Upper lobe of right lung (tissue), 1 donor: ENCODE data around the gene LINC00237. TPM values are rescaled to one million over a fixed set of nuclear protein-coding genes. Genes with fewer than 3 reads are reported as not detected.
A peak's percentile ranks its signal among the peaks of the same experiment; 100 is the strongest.

Experiments
- ATAC-seq: fragments of 200-7000 bp; cut with Tn5 transposase; one replicate; pipeline ENCODE4 v1.9.1; 2020; ENCODE audit warnings: mild to moderate bottlenecking, moderate library complexity
- DNase-seq: peaks from one replicate; pipeline ENCODE4 v3.0.0-alpha.2; 2020
- H3K27ac ChIP-seq: fragments of 200-600 bp; one replicate; pipeline ENCODE4 v1.8.0; 2022
- H3K27me3 ChIP-seq: fragments of 200-600 bp; one replicate; pipeline ENCODE4 v1.8.0; 2022; ENCODE audit warnings: mild to moderate bottlenecking
- H3K36me3 ChIP-seq: fragments of 200-600 bp; one replicate; pipeline ENCODE4 v1.8.0; 2022
- H3K4me1 ChIP-seq: fragments of 200-600 bp; one replicate; pipeline ENCODE4 v1.8.0; 2022
- H3K4me3 ChIP-seq: fragments of 200-600 bp; one replicate; pipeline ENCODE4 v1.8.0; 2022; ENCODE audit warnings: mild to moderate bottlenecking
- H3K9me3 ChIP-seq: fragments of 200-600 bp; one replicate; pipeline ENCODE4 v1.8.0; 2022
- intact Hi-C: fragments of 100-400 bp; cut with DNase I; formaldehyde crosslinking; loops from one replicate; pipeline ENCODE4 v1.11.0; 2022
- total RNA-seq: library from RNA; stranded (reverse); fragmentation: NEBNext Ultra II Directional; extraction: Animal tissue kit (Norgen Biotek cat#: 25700); gene quantifications from one replicate; pipeline ENCODE4 v1.2.1, GENCODE V29; 2021
- TF ChIP-seq, protein P1 (sequence below): fragments of 200-600 bp; IDR thresholded peaks from one replicate; pipeline ENCODE4 v1.8.0; 2022; ENCODE audit warnings: antibody characterized with exemption
- donor health status: DM: no; HTN: yes; CAD: no; lungs with severe emphysema.

Gene LINC00237
- total RNA-seq, 1 donor from 2014 or later = not detected

DNA sequence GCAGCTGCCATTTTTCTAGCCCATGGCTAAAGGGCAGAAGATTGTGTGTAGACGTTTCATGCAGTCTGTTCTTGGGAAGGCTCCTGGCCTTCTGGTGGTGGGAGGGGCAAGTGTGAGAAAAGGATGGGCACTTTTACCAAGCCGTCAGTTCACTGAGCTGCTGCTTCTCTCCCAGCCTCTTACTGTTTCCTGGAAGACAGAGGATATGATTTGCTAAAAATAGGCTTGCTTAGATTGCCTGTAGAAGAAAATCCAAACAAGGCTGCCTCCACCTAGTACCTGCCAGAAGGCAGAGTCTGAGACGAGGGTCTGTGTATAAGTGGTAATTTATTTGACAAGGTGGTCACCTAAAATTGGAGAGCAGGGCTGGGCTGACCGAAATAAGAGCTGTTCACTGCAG lies 27.2 kb upstream of the LINC00237 start:
- Histone ChIP-seq H3K4me1 (no peaks in the 10 kb centered on the region), H3K9me3 (no peaks in the 10 kb centered on the region), H3K27ac (no peak overlapping the region), H3K4me3 (no peak overlapping the region), H3K36me3 (peaks cover 31% of the 10 kb centered on the region), H3K27me3 (no peaks in the 10 kb centered on the region)
- no peak for ATAC-seq
- intact Hi-C loops = no loop called here
- TF ChIP-seq, protein P1, sequence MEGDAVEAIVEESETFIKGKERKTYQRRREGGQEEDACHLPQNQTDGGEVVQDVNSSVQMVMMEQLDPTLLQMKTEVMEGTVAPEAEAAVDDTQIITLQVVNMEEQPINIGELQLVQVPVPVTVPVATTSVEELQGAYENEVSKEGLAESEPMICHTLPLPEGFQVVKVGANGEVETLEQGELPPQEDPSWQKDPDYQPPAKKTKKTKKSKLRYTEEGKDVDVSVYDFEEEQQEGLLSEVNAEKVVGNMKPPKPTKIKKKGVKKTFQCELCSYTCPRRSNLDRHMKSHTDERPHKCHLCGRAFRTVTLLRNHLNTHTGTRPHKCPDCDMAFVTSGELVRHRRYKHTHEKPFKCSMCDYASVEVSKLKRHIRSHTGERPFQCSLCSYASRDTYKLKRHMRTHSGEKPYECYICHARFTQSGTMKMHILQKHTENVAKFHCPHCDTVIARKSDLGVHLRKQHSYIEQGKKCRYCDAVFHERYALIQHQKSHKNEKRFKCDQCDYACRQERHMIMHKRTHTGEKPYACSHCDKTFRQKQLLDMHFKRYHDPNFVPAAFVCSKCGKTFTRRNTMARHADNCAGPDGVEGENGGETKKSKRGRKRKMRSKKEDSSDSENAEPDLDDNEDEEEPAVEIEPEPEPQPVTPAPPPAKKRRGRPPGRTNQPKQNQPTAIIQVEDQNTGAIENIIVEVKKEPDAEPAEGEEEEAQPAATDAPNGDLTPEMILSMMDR = no peak
- no peak for DNase-seq

DNA sequence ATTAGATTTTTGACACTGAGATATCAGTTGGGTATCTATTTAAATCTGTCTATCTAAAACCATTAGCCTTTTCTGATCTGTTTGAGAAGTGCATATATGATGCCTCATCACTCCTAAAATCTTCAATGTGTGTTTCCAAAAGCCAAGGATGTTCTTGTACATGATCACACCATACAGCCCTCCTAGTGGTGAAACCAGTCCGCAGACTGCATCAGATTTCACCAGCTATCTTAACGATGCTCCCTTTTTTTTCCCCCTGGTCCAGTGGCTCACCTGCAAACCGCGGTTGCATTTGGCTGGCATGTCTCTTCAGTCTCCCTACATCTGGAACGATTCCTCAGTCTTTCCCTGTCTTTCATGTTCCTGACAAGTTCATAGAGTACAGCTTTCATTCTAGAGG lies 23.7 kb upstream of the LINC00237 start:
- ATAC-seq = no peak
- DNase-seq = no peak
- H3K9me3 ChIP-seq = no peaks in the 10 kb centered on the region
- H3K4me3 ChIP-seq = no peak overlapping the region
- H3K36me3 ChIP-seq = peaks cover 14% of the 10 kb centered on the region
- H3K4me1 ChIP-seq = peaks cover 7% of the 10 kb centered on the region
- no peak overlapping the region for H3K27ac ChIP-seq
- intact Hi-C loops = no loop called here
- TF ChIP-seq, protein P1 = no peak
- H3K27me3 ChIP-seq = no peaks in the 10 kb centered on the region

DNA sequence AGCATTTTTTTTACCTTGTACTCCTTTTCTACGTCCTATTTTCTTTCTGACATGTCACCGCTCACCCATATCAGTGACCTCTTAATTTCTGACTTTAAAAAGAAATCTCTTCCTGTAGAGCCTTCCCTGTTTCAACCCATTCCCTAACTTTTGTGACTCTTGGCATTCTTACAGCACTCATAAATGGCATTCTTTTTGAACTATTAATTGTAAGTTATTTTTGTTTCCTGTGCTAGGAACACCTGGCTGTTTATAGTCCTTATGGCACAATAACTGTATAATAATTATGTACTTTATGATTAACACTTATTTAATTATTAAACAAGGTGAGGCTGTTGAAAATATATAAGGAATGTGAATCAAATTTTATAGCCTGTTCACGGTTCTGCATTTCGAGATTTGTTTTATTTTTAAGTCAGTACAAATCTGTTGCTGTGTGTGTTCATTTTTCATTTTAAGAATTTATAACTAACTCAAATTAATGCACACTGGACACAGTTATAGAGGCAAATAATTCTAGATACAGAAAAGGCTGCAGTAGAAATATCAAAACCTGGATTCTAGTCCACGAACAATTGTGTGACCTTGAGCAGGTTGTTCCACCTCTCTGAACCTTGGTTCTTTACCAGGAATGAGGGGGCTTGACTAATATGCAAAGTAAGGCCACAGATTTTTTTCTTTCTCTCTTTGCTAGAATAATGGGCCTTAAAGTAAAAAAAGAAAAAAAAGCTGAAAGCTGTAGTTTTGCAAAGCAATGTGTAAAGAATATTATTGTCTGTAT lies 21.2 kb upstream of the LINC00237 start:
- no peaks in the 10 kb centered on the region for H3K9me3 ChIP-seq
- peaks cover 7% of the 10 kb centered on the region for H3K4me1 ChIP-seq
- H3K4me3 ChIP-seq = no peak overlapping the region
- peaks cover 5% of the 10 kb centered on the region for H3K36me3 ChIP-seq
- DNase-seq (no peak), ATAC-seq (no peak)
- no peak overlapping the region for H3K27ac ChIP-seq
- TF ChIP-seq, protein P1 = no peak
- intact Hi-C loops = no loop called here
- H3K27me3 ChIP-seq = no peaks in the 10 kb centered on the region

DNA sequence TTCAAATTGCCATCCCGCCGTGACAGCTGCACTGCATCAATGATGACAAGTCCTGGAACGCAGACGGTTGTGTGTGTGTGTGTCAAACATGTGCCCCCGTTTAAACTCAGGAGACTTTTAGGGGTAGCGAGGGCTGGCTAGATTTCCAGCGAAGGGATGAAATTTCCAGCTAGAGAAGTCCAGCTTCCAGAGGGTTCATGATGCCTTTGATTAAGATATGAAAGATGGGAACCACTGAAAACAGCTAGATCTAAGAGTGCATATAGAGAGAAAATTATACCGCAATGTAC lies 20.4 kb upstream of the LINC00237 start:
- no peak overlapping the region for H3K27ac ChIP-seq
- H3K4me1 ChIP-seq = peaks cover 7% of the 10 kb centered on the region
- TF ChIP-seq, protein P1 = no peak
- DNase-seq = no peak
- H3K27me3 ChIP-seq = no peaks in the 10 kb centered on the region
- peak overlapping the region; percentile 67 for H3K4me3 ChIP-seq
- no peak for ATAC-seq
- no peaks in the 10 kb centered on the region for H3K36me3 ChIP-seq
- intact Hi-C loops = no loop called here
- no peaks in the 10 kb centered on the region for H3K9me3 ChIP-seq

DNA sequence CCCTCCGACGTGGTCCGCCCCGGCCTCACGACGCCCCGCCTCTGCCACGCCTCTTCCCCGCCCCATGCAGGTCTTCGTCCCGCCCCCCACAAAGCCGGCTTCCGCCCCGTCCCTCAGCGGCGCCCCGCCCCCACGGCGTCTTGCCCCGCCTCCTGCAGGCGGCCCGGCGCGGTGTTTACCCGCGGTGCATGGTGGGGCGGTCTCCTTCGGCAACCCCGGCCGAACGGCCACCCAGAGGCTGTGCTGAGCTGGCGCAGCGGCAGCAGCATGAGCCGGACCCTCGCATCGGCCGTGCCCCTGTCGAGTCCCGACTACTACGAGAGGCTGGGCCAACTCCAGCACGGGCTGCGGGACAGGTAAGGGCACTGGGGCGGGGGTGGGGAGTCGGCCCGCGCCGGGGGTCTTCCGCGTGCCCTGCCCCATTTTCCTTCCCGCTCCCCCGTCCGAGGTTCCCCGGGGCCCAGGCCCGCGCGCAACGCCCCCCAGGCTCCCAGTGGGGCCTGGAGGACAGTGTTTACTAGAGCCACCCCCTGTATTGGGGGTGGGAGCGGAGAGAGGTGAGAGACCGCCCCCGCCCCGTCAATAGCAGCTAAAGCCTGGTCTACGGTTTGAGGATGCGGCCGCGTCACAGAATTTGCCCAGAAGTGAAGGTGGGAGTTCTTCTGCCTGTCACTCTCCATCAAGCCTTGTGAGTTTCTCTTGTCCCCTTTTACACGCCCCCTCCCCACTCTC lies 19.9 kb upstream of the LINC00237 start, which contains the start of gene KIZ:
KIZ (plus strand) TSS at position 234 of the 732 bp plus-strand sequence; CDS start at position 268, 34 bp downstream.
- ATAC-seq (peak; percentile 100), DNase-seq (peak; percentile 99)
- H3K4me3 ChIP-seq = peak within 1 kb of the TSS; percentile 67
- peaks cover 7% of the 10 kb centered on the region for H3K4me1 ChIP-seq
- H3K27me3 ChIP-seq = no peaks in the 10 kb centered on the region
- H3K9me3 ChIP-seq = no peaks in the 10 kb centered on the region
- intact Hi-C loops = no loop called here
- peak within 1 kb of the TSS; percentile 75 for H3K27ac ChIP-seq
- TF ChIP-seq, protein P1 = peak; percentile 43
- no peaks in the 10 kb centered on the region for H3K36me3 ChIP-seq
